NCI-H187 treated with DMSO at 0.1 percent for 48 hours (cell line): ENCODE measurements around the gene ARL6IP4.
"Not testable (repeated sequence)": the region's sequence is repeated elsewhere in the genome, so short reads cannot be mapped to it uniquely, and the experiment has no call there.

Experiments
- DNase-seq: peaks from one replicate; lab custom pipeline; 2025; lab: John Stamatoyannopoulos, UW

The ARL6IP4 gene

DNA sequence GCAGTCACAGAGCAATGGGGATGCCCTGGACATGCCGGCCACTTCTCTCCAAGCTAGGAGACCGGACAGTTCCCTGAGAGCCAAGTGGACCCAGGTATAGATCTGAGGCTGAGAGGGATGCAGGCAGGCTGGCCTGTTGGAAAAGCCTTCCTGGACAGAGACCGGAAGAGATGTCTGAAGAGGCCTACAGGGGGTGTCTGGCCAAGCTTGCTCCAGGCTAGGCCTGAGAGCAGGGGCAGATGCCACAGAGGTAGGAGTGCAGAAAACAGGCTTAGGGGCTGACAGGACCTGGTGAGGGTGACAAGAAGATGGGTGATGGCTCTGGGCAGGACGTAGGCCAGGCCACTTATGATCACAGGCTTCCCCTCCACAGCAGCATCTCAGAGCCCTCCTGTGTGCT lies 30.2 kb downstream of the ARL6IP4 start:
- no peak for DNase-seq

DNA sequence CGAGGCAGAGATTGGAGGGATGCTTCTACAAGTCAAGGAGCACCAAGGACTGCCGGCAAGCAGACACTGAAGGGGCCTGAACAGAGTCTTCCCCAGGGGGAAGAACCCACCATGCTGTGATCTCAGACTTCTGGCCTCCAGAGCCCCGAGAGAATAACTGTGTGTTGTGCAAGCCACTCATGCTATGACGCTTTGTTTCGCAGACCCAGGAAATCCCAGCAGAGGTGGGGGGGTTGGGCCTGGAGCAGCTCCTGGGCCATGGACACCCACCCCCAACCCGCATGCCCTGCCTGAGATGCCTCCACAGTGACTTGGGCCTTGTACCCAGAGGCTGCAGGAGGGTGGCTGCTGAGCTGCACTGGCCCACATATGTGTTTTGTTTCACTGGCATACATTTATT lies 31.2 kb downstream of the ARL6IP4 start:
- DNase-seq, result no peak

- DNase-seq, result no peak
These were observed 33.0 kb downstream of the ARL6IP4 start for GRCh38 chr12:123013185-123014095.

DNA sequence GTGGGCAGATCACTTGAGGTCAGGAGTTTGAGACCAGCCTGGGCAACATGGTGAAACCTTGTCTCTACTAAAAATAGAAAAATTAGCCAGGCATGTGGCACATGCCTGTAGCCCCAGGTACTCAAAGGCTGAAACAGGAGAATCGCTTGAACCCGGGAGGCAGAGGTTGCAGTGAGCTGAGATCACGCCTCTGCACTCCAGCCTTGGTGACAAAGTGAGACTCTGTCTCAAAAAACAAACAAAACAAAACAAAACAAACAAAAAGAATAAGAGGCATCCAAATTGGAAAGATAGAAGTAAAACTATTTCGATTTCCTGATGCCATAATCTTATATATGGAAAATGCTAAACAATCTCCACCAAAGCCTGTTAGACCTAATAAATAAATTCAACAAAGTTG lies 34.0 kb downstream of the ARL6IP4 start:
- DNase-seq, result not testable (repeated sequence)

- no peak for DNase-seq
These were observed 37.3 kb downstream of the ARL6IP4 start for GRCh38 chr12:123017753-123018152.

DNA sequence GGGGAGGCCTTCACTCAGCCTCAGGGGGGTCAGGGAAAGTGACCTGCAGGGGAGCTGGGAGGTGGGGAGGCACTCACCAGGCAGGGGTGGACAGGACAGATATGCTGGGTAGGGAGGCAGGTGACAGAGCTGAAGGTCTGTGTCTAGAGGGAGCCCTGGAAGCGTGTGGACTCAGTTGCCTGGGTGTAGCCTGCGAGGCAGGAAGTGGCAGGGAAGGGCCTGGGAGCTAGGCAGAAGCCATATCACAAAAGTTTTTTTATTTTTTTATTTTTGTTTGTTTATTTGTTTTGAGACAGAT lies 39.3 kb downstream of the ARL6IP4 start:
- DNase-seq, result no peak

DNA sequence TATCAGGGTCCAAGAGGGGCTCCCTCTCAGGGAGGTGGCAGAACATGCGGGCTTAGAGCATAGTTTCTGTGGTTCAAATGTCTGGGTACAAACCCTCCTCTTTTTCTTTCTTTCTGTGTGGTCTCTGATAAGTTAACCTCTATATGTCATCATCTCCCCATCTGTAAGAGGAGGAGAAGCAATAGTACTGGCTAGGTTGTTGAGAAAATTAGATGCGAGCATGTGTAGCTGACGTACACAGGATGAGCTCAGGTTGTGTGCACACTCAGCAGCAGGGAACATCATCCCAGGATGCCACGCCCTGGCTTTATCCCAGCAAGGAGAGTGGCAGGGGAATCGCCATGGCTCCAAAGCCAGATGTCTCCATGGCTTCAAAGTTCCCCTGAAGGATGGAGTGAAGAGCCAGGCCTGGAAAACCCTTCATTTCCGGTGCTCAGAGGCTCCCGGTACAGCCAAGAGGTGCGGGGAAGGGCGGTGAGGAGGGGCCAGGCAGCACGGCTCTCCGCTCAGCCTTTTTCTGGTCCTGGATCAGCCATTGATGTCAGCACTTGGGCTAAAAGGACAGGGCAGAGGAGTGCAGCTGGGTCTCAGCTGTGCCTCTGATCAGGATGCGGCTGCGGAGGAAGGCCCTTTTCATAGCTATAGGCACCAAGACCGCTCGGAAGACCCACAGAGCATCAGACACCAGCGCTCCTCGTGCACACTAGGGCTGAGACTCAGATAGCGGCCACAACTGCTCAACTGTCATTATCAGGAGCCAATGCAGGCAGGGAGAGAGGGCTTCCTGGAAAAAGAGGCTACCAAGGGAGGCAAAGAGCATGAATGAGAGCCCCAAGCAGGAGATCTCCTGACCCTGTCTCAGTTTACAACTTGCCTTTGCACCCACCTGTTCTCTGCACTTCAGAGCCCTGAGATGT lies 41.5 kb downstream of the ARL6IP4 start:
- DNase-seq, result no peak

- DNase-seq, result no peak
These were observed 42.4 kb downstream of the ARL6IP4 start for GRCh38 chr12:123022846-123023245.

DNA sequence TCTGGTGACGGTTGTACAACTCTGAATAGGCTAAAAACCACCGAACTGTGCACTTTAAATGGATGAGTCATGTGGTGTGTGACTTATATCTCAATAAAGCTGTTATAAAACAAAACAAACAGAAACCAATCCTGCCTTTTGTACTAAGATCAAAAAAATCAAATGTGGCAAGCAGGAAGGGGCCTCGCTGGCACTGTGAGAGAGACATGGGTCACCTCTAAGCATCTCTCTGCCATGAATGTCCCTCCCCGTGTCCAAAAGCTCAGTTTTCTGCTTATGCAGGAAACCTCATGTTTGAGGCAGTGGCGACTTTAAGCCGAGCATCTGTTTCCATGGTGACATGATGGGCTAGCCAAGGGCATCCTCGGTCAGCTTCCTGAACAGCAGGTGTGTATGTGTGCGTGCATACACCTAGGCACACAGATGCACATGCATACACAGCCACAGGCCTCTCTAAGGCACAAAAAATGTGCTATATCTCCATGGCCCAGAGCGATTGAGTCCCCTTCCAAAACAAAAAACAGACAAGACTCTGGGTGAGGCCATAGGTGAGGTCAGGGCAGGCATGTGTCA lies 44.4 kb downstream of the ARL6IP4 start:
- no peak for DNase-seq

GRCh38 chr12:123026094-123026853 lies 45.8 kb downstream of the ARL6IP4 start:
- DNase-seq, result no peak

- no peak for DNase-seq
These were observed 47.4 kb downstream of the ARL6IP4 start for GRCh38 chr12:123027726-123028445.

GRCh38 chr12:123028475-123028874 lies 48.0 kb downstream of the ARL6IP4 start:
- DNase-seq, result no peak

DNA sequence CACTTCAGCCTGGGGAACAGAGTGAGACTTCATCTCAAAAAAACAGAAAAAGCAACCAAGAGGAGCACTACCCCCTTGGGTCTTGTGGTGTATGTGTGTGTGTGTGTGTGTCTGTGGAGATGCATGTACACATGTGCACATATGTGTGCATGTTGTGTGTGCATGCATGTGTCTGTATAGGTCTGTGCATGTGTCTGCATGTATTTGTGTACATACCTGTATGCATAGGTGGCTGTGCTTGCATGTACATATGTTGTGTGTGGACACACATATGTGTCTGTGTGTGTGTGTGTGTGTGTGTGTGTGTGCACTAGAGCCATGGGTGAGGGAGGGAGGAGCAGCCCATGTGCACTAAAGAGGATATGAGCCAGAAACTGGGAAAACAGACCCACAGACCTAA lies 49.1 kb downstream of the ARL6IP4 start:
- no peak for DNase-seq

DNA sequence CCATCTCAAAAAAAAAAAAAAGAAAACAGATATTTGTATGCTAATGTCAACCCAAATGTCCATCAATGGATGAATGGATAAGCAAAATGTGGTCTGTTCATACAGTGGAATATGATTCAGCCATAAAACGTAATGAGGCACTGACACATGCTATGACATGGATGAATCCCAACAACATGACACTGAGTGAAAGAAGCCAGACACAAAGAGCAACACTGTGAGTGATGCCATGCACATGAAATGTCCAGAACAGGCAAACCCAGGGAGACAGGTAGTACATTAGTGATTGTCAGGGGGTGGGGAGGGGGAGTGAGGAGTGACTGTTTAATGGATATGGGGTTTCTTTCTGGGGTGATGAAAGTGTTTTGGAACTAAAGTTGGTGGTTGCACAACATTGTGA lies 50.2 kb downstream of the ARL6IP4 start:
- no peak for DNase-seq

DNA sequence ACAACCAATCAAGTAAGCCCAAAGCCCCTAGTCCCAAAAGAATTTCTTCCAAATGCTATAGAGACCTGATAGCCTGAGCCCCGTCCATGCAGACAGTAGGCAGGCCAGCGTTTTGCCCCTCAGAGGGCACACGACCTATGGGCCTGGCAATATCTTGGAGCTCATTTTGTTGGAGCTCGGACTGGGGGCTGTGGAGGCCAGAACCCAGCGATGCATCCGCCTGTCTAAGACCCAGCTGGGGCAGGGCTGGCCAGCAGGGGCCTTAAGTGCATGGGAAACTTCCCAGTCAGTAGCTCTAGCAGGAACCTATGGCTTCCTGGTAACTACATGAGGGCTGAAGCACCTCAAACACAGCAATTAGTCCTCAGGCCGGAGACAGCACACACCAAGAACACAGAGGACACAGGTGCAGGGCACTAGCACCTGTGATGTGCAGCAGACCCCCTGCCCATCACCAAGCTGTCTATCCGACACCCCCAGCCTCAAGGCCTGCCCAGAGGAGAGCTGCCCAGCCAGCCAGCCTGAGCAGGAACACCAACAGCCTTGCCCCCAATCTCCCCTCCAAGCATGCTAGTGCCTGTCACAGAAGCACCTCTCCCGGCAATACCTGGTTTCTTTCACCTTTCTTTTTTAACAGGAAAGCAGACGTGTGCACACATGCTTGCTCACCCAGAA lies 50.8 kb downstream of the ARL6IP4 start:
- DNase-seq, result no peak
